ENCODE data around the gene COL5A1.
"Not testable (repeated sequence)": the region's sequence is repeated elsewhere in the genome, so short reads cannot be mapped to it uniquely, and the experiment has no call there.

Gene COL5A1

DNA sequence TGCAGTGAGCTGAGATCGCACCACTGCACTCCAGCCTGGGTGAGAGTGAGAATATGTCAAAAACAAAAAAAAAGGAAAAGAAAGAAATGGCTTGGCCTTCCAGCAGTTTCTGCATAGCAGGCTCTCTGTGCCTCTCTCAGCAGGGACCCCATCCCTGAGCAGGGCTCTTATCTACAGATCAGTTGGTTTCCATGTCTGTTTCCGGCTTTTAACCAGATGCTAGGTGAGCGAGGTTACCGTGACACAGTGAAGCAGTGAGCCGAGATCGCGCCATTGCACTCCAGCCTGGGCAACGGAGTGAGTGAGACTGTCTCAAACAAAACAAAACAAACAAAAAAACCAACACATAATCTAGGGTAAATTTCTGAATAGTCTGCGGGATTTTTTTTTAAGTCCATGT lies 51.4 kb downstream of the COL5A1 start:
- TF ChIP-seq ZNF274 (IDR thresholded peaks at IDR 0.05; ENCODE audit: low read depth, low read length) = no peak
- no peak overlapping the region for H3K4me3 ChIP-seq (ENCODE audit: low read length)

GRCh38 chr9:134693641-134694367 lies 52.2 kb downstream of the COL5A1 start:
- TF ChIP-seq ZNF274 (IDR thresholded peaks at IDR 0.05; ENCODE audit: low read depth, low read length) = no peak
- no peak overlapping the region for H3K4me3 ChIP-seq (ENCODE audit: low read length)

- TF ChIP-seq ZNF274 (IDR thresholded peaks at IDR 0.05; ENCODE audit: low read depth, low read length) = no peak
- H3K4me3 ChIP-seq (ENCODE audit: low read length) = no peak overlapping the region
Observed at GRCh38 chr9:134694368-134694665, 52.7 kb downstream of the COL5A1 start.

- TF ChIP-seq ZNF274 (IDR thresholded peaks at IDR 0.05; ENCODE audit: low read depth, low read length) = no peak
Observed at GRCh38 chr9:134694714-134695113, 53.1 kb downstream of the COL5A1 start.

DNA sequence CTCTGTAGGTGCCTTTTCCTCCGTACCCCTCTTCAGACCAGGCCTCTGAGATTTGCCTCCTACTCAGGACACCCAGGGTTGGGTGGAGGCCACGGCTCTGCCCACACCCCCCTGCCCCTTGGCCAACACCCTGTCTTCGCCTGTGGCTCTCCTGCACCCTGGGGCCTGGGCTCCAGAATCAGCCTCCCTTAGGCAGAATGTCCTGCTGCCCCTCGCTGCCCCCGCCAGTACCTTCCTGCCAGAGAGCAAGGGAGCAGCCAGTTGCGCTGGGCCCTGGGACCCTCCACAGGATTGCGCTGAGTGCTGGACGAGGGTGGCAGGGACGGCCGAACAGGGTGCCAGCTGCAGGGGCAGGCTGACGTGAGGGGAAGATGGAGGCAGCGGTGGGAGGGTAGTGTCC lies 53.5 kb downstream of the COL5A1 start:
- no peak overlapping the region for H3K4me3 ChIP-seq (ENCODE audit: low read length)
- TF ChIP-seq ZNF274 (IDR thresholded peaks at IDR 0.05; ENCODE audit: low read depth, low read length) = no peak

More at GRCh38 chr9:134694714-134695113, 53.1 kb downstream of the COL5A1 start:
- H3K4me3 ChIP-seq (ENCODE audit: low read length) = no peak overlapping the region

- no peak for TF ChIP-seq ZNF274 (IDR thresholded peaks at IDR 0.05; ENCODE audit: low read depth, low read length)
- H3K4me3 ChIP-seq (ENCODE audit: low read length) = no peak overlapping the region
Observed at GRCh38 chr9:134696433-134696832, 54.8 kb downstream of the COL5A1 start.

DNA sequence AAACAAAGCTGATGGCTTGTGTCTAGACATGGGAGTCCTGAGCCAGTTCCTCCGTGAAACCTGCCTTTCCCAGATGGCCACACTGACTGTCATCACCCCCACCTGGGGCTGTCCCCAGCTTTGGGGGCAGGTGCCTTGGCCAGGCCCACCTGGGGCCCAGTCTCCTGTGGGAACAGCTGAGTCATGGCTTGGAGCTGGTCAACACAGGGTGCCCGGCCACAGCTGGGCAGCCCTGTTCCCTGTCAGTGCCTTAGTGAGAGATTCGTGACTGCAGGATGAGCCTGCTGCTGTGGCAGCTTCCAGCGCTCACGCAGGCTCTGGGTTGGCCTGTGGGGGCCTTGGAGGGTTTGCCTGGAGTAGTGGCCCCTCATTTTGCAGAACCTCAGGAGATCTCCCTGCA lies 56.5 kb downstream of the COL5A1 start:
- no peak for TF ChIP-seq ZNF274 (IDR thresholded peaks at IDR 0.05; ENCODE audit: low read depth, low read length)
- no peak overlapping the region for H3K4me3 ChIP-seq (ENCODE audit: low read length)

GRCh38 chr9:134698587-134699342 lies 57.2 kb downstream of the COL5A1 start:
- no peak for TF ChIP-seq ZNF274 (IDR thresholded peaks at IDR 0.05; ENCODE audit: low read depth, low read length)
- H3K4me3 ChIP-seq (ENCODE audit: low read length) = no peak overlapping the region

DNA sequence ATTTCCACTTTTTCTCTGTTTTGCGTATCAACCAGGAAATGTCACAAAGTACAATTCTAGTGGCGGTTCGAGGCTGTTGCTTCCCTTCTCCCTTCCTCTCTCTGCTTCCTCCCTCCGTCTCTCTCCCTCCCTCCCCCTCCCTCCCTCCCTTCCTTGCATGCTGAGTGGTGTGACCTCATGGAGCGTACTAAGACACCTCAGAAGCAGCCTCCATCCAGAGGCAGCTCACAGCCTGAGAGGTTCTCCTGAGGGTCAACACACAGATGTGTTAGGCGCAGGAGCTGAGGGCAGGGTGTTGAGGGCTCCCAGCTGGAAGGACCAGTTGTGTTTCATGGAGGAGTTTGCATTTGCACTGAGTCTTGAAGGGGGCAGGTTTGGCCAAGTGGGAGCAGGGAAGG lies 57.7 kb downstream of the COL5A1 start:
- no peak overlapping the region for H3K4me3 ChIP-seq (ENCODE audit: low read length)
- no peak for TF ChIP-seq ZNF274 (IDR thresholded peaks at IDR 0.05; ENCODE audit: low read depth, low read length)

DNA sequence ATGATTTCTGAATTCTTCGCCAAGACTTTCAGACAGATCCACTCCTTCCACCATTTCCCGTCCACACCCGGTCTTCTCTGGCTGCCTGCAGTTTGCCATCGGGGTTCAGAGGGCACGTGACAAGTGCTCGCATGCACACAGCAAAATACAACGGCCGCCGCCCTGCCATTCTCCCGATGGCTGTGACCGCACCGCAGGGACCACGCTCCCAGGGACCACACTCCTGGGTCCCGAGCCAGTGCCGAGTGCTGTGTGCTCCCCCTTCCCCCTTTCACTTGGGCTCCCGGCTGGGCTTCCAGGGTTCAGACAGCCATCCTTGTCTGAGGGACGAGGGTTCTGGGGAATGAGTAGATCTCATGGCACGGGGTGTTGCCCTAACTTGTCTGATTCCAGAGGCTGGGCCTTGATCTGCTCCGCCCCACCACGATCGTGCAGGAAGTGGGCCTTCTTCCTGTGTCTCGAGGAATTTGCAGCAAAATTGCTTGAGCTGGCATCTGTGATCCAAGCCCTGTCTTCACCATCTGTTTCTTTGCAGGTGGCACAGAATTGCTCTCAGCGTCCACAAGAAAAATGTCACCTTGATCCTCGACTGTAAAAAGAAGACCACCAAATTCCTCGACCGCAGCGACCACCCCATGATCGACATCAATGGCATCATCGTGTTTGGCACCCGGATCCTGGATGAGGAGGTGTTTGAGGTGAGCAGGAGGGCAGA lies 59.2 kb downstream of the COL5A1 start:
- no peak overlapping the region for H3K4me3 ChIP-seq (ENCODE audit: low read length)
- no peak for TF ChIP-seq ZNF274 (IDR thresholded peaks at IDR 0.05; ENCODE audit: low read depth, low read length)

GRCh38 chr9:134701581-134702259 lies 60.1 kb downstream of the COL5A1 start:
- H3K4me3 ChIP-seq (ENCODE audit: low read length) = no peak overlapping the region
- TF ChIP-seq ZNF274 (IDR thresholded peaks at IDR 0.05; ENCODE audit: low read depth, low read length) = no peak

DNA sequence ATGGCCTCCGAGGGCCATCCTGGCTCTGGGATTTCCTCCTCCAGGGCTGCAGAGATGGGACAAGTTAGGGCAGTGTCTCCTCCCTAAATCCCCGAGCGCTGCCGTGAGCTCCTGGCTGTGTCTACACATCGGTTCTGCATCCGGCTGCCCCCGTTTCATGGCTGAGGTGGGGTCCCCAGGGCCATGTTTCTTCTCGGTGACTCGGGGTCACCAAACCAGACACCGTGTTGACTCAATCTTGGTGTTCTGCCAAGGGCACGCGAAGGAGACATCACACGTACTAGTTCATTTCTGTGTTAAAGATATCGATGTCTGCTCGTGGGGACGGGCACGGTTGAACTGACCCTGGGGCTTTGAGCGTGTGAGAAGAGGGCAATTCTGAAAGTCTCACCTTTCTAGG lies 60.7 kb downstream of the COL5A1 start:
- H3K4me3 ChIP-seq (ENCODE audit: low read length) = no peak overlapping the region
- no peak for TF ChIP-seq ZNF274 (IDR thresholded peaks at IDR 0.05; ENCODE audit: low read depth, low read length)

DNA sequence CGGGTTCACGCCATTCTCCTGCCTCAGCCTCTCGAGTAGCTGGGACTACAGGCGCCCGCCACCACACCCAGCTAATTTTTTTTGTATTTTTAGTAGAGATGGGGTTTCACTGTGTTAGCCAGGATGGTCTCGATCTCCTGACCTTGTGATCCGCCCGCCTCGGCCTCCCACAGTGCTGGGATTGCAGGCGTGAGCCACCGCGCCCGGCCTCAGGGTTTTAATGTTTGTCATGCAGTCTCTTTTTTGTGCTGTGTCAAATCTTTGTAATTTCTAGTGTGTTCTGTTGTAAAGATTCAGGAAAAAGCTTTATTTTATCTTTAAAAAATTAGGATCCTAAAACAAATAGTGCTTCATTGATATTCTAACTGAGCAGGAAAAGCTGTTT lies 62.1 kb downstream of the COL5A1 start:
- not testable (repeated sequence) for H3K4me3 ChIP-seq (ENCODE audit: low read length)

GRCh38 chr9:134704498-134704897 lies 62.9 kb downstream of the COL5A1 start:
- TF ChIP-seq ZNF274 (IDR thresholded peaks at IDR 0.05; ENCODE audit: low read depth, low read length) = no peak
- no peak overlapping the region for H3K4me3 ChIP-seq (ENCODE audit: low read length)
